Measurements from ENCODE around the gene NUDT19. TPM values are rescaled to one million over a fixed set of nuclear protein-coding genes. Genes with fewer than 3 reads are reported as not detected.

The NUDT19 gene
- total RNA-seq, 3 donors from 2014 or later, result 13.9 to 16.9 (median 16.8) TPM

DNA sequence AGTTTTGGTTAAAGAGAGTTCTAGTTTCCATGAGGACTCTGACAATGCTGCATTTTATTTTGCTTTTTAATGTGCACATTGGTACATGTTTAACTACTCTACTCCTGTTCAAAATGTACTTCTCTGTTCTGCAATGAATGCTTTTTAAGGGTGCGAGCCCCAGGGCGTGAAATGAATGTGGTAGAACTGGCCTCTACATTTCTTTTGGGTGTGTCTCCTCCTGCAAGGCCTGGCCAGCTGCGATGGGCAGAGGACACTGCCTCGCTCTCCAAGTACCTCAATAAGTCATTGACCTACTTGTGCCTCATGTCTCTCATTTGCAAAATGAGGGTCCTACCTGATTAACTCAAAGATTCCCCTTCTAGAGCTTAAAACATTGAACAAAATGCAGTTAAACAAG is 9.3 kb upstream of the NUDT19 start:
- TF ChIP-seq, protein P1, sequence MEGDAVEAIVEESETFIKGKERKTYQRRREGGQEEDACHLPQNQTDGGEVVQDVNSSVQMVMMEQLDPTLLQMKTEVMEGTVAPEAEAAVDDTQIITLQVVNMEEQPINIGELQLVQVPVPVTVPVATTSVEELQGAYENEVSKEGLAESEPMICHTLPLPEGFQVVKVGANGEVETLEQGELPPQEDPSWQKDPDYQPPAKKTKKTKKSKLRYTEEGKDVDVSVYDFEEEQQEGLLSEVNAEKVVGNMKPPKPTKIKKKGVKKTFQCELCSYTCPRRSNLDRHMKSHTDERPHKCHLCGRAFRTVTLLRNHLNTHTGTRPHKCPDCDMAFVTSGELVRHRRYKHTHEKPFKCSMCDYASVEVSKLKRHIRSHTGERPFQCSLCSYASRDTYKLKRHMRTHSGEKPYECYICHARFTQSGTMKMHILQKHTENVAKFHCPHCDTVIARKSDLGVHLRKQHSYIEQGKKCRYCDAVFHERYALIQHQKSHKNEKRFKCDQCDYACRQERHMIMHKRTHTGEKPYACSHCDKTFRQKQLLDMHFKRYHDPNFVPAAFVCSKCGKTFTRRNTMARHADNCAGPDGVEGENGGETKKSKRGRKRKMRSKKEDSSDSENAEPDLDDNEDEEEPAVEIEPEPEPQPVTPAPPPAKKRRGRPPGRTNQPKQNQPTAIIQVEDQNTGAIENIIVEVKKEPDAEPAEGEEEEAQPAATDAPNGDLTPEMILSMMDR (IDR thresholded peaks at IDR 0.05), result no peak
- no peaks in the 10 kb centered on the region for H3K9me3 ChIP-seq
- no peaks in the 10 kb centered on the region for H3K4me1 ChIP-seq (ENCODE audit: low read depth)
- ATAC-seq (peak; percentile 39), DNase-seq (no peak)
- no peak overlapping the region for H3K4me3 ChIP-seq
- intact Hi-C loops (cut with DNase I, micrococcal nuclease), result no loop called here
- H3K36me3 ChIP-seq (ENCODE audit: low read depth), result no peaks in the 10 kb centered on the region

GRCh38 chr19:32686847-32687475 is 4.7 kb upstream of the NUDT19 start:
- intact Hi-C loops (cut with DNase I, micrococcal nuclease), result no loop called here
- H3K36me3 ChIP-seq (ENCODE audit: low read depth), result no peaks in the 10 kb centered on the region
- H3K4me3 ChIP-seq, result no peak overlapping the region
- no peak for DNase-seq
- H3K4me1 ChIP-seq (ENCODE audit: low read depth), result peaks cover 11% of the 10 kb centered on the region
- TF ChIP-seq, protein P1 (IDR thresholded peaks at IDR 0.05), result no peak
- ATAC-seq, result no peak
- H3K9me3 ChIP-seq, result no peaks in the 10 kb centered on the region

DNA sequence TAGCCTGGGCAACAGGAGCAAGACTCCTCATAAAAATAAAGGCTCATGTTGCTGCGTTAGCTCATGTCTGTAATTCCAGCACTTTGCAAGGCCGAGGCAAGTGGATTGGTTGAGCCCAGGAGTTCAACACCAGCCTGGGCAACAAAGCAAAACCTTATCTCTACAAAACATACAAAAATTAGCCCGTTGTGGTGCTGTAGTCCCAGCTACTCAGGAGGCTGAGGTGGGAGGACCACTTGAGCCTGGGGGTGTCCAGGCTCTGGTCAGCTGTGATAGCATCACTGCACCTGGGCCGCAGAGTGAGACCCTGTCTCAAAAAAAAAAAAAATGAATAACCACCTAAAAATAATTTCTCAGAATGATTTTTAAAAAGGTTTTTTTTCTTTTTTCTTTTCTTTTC is 3.9 kb upstream of the NUDT19 start:
- intact Hi-C loops (cut with DNase I, micrococcal nuclease), result no loop called here
- Histone ChIP-seq H3K4me3 (no peak overlapping the region), H3K4me1 (ENCODE audit: low read depth) (peaks cover 12% of the 10 kb centered on the region), H3K9me3 (no peaks in the 10 kb centered on the region), H3K36me3 (ENCODE audit: low read depth) (no peaks in the 10 kb centered on the region)
- ATAC-seq (no peak), DNase-seq (no peak)
- TF ChIP-seq, protein P1 (IDR thresholded peaks at IDR 0.05), result no peak

DNA sequence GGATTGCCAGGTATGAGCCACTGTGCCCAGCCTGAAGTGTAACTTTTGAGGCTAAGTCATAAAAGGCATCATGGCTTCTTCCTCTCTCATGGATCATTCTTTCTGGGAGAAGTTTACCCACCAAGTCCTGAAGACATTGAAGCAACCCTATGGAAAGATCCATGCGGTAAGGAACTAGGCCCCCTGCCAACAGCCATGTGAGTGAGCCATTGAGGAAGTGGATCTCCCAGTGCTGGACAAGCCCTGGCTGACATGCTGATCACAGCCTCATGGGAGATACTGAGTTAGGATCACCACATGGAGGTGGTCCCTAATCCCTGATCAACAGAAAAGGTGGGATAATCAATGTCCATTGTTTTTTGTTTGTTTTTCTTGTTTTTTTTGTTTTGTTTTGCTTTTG is 3.3 kb upstream of the NUDT19 start:
- TF ChIP-seq, protein P1 (IDR thresholded peaks at IDR 0.05), result no peak
- Histone ChIP-seq H3K36me3 (ENCODE audit: low read depth) (no peaks in the 10 kb centered on the region), H3K9me3 (no peaks in the 10 kb centered on the region), H3K4me1 (ENCODE audit: low read depth) (peaks cover 18% of the 10 kb centered on the region), H3K4me3 (no peak overlapping the region)
- ATAC-seq (no peak), DNase-seq (no peak)
- intact Hi-C loops (cut with DNase I, micrococcal nuclease), result no loop called here

DNA sequence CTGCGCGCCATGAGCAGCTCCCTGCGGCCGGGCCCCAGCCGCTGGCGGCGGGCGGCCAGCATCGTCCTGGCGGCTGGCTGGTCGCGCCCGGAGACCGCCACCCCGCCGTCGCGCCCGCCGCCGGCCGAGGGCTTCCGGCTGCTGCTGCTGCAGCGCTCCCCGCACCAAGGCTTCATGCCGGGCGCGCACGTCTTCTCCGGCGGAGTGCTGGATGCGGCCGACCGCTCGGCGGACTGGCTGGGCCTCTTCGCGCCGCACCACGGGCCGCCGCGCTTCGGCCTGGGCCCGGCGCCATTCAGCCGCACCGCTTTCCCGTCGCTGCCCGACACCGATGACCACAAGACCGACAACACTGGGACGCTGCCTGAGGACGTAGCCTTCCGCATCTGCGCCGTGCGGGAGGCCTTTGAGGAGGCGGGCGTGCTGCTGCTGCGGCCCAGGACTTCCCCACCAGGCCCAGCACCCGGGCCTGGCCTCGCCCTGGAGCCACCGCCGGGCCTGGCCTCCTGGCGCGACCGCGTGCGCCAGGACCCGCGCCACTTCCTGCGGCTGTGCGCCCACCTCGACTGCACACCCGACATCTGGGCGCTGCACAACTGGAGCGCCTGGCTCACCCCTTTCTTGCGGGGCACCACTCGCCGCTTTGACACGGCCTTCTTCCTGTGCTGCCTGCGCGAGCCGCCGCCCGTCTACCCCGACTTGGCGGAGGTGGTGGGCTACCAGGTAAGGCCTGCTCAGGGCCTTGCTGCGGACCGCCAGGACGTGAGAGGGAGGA is 518 bp downstream of the NUDT19 start:
- intact Hi-C loops (cut with DNase I, micrococcal nuclease), result no loop called here

More for the DNA sequence above, 518 bp downstream of the NUDT19 start:
- TF ChIP-seq, protein P1 (IDR thresholded peaks at IDR 0.05), result no peak
- H3K36me3 ChIP-seq (ENCODE audit: low read depth), result no peaks in the 10 kb centered on the region
- ATAC-seq, result peak; percentile 82
- H3K9me3 ChIP-seq, result no peaks in the 10 kb centered on the region
- H3K4me1 ChIP-seq (ENCODE audit: low read depth), result peaks cover 40% of the 10 kb centered on the region
- H3K4me3 ChIP-seq, result peak overlapping the region; percentile 65
- peak; percentile 58 to 86 (median 81) for DNase-seq

Measured in mucosa of descending colon (tissue), 3 donors.